ENCODE data around the gene GTPBP1.

GTPBP1 gene

GRCh38 chr22:38705235-38706100 lies at the start of gene GTPBP1:
TSS of gene GTPBP1 (plus strand) at chr22:38705944. CDS start at chr22:38705956, 12 bp downstream.
- peak; percentile 91 to 93 for DNase-seq (ENCODE audit: low read depth in 2 of 2)

DNA sequence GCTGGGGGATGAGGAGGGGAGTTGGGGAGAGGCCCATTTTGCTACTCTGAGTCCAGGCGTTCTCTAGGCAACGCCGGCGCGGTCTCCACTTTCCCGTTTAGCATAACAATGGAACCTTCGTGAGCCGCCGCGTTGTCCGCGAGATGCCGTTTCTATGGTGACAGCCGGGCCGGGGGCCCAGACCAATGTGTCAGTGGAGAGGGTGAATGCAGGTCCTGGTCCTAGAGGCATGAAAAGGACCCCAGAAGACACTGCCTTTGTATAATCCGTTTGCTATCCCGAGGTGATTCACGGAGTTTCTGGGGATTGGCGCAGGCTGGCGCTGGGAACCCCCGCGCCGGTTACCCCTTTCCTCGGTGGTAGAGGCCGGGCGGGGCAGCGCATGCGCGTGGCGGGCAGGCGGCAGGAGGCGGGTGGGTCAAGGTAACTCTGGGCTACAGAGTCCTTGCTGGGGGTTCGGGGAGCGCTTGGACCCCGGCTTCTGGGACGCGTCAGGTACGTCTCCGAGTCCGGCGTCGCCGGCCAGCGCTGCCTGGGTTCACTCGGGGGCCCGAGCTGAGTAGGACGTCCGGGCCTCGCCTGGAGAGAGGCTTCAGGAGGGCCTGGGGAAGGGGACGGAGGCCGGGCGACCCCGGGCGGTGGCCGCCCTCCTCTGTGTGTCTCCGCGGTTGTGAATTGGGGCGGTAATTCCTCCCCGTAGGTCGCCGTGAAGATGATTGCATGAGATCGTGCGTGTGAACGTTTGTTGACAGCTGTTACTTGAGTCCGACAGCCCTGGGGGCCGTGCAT lies 49.3 kb upstream of the GTPBP1 start, which contains the start of the genes CBY1 and FAM227A:
CBY1 (plus strand) TSS at position 383 of the 789 bp plus-strand sequence. CDS start 11,417 bp downstream, outside the sequence.
FAM227A (minus strand) TSS at position 137 of the 789 bp plus-strand sequence. CDS start 6,224 bp downstream, outside the sequence.
- DNase-seq (ENCODE audit: low read depth in 2 of 2), result peak; percentile 70 to 80

- DNase-seq (ENCODE audit: low read depth in 2 of 2), result peak in 1 of 2 experiments; percentile 24
Observed at GRCh38 chr22:38657045-38657909, 48.5 kb upstream of the GTPBP1 start.

- no peak for DNase-seq (ENCODE audit: low read depth in 2 of 2)
Observed at GRCh38 chr22:38674888-38675287, 30.9 kb upstream of the GTPBP1 start.

DNA sequence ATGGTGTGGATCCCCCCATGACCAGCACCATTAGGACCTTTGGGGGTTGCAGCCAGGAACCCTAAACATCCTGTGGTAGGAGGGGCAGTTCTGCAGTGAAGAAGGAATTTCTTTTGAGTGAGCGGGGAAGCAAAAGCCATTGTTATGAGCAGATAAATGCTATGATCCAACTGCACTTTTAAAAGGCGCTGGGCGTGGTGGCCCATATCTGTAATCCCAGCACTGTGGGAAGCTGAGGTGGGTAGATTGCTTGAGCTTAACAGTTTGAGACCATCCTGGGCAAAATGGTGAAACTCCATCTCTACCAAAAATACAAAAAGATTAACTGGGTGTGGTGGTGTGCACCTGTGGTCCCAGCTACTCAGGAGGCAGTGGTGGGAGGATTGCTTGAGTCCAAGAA lies 29.9 kb upstream of the GTPBP1 start:
- no peak for DNase-seq (ENCODE audit: low read depth in 2 of 2)

GRCh38 chr22:38681582-38682335 lies 24.0 kb upstream of the GTPBP1 start, which contains the start of gene TOMM22:
TSS of gene TOMM22 (plus strand) at chr22:38681957. CDS start at chr22:38681979, 22 bp downstream.
- peak; percentile 75 to 77 for DNase-seq (ENCODE audit: low read depth in 2 of 2)

DNA sequence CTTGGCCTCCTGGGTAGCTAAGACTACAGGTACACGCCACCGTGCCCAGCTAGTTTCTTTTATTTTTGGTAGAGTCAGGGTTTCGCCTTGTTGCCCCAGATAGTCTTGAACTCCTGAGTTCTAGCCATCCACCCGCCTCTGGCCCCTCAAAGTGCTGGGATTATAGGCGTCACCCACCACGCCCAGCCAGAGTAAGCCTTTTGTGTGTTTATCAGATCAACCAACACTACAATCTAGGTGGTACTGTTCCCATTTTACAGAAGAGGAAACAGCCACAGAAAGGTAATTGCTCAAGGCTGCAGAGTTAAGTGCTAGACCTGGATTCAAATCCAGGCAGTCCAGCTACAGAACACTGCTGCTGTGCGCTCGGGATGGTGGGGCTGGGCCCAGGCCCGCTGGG lies 20.8 kb upstream of the GTPBP1 start:
- DNase-seq (ENCODE audit: low read depth in 2 of 2), result no peak

GRCh38 chr22:38685761-38686160 lies 20.0 kb upstream of the GTPBP1 start:
- DNase-seq (ENCODE audit: low read depth in 2 of 2), result no peak

DNA sequence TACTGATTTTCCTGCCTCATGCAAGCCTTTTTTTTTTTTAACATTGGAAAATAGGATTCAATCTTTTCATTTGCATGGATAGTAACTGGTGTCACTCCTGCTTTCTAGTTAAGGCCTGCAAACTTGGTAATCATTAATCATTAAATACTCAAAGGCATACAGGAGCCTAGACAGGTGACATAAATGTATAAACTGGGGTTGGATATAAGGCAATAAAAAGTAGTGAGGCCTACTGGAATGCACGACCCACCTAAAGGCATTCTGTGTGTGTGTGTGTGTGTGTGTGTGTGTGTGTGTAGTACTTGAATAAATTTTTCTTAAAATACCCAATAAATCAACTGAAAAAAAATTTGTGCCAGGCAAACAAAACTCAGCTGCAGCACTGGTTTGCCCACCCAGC lies 16.1 kb upstream of the GTPBP1 start:
- DNase-seq (ENCODE audit: low read depth in 2 of 2), result no peak

GRCh38 chr22:38694049-38694448 lies 11.7 kb upstream of the GTPBP1 start:
- DNase-seq (ENCODE audit: low read depth in 2 of 2), result no peak

DNA sequence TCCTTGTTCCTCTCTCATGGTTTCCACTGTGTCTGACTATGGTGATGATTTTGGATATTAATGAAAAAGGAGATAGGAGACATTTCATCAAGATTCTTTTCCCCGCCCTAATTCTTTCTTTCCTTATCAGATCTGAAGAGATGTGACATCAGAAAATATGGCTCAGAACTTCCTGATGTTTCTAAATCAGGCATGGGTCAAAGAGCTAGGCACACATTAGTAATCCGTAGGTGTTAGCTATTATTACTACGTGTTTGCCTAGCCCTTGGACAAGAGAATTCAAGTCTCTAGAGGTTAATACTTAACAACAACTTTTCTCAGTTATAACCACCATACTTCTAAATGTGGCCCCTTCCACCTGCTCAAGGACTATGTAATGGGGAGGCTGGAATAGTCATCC lies 10.8 kb upstream of the GTPBP1 start:
- DNase-seq (ENCODE audit: low read depth in 2 of 2), result no peak

GRCh38 chr22:38696606-38697424 lies 8.9 kb upstream of the GTPBP1 start:
- peak; percentile 17 to 35 for DNase-seq (ENCODE audit: low read depth in 2 of 2)

DNA sequence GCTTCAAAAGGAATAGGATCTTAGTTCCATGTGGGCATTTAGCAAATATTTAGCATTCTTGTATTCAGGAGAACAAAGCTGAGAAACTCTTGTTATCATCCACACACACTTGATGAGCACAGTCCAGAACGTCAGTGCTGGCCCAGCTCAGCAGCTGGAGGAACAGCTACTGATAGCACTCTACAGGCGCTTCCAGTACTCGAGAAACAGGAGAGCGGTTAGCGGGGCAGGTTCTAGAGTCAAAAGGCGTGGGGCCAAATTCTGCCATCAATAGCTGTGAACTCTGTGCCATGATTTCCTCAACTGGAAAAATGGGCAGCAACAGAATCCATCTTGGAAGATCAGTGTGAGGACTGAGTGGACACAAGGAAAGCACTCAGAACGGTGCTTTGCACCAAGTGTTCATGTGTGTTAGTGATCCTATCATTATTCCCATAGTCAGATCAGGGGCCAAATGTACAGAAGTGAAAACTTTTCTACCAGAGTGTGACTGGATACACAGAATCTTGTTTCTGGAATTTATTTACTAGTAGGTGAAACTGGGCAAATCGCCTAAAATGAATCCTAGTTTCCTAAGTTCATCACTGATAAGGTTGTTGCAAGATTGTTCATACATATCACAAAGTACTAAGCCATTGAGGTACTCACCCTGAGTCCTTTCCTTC lies 8.2 kb upstream of the GTPBP1 start:
- DNase-seq (ENCODE audit: low read depth in 2 of 2), result no peak

- DNase-seq (ENCODE audit: low read depth in 2 of 2), result no peak
Observed at GRCh38 chr22:38698407-38699094, 7.2 kb upstream of the GTPBP1 start.

DNA sequence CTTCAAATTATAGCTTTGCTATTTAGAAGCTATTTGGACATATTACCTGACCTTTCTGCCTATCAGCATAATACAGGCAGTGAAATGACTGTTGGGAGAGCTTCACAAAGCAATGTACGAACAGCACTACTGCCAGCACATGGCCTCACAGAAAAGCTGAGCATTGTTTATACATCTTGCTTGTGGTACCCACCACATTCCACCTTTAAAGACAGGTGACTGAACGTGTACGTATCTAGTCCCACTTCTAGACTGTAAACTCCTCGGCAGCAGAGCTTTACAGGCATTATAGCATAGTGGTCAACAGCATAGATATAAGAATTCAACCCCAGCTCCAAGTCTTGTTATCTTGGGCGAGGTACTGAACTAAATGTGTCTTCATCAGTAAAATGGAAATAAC lies 6.6 kb upstream of the GTPBP1 start:
- no peak for DNase-seq (ENCODE audit: low read depth in 2 of 2)

- no peak for DNase-seq (ENCODE audit: low read depth in 2 of 2)
Observed at GRCh38 chr22:38699784-38700183, 6.0 kb upstream of the GTPBP1 start.

GRCh38 chr22:38700270-38700788 lies 5.4 kb upstream of the GTPBP1 start:
- DNase-seq (ENCODE audit: low read depth in 2 of 2), result peak in 1 of 2 experiments; percentile 40

Data from stimulated activated CD4-positive, alpha-beta T cell treated with anti-CD3 and anti-CD28 coated beads, Interleukin-12 subunit alpha, Interleukin-12 subunit beta, amount 100 ng/mL, for 24 hours (primary cell).